Loucy (cell line): ENCODE results near the gene EP400.

Experiments used
- EZH2phosphoT487 ChIP-seq: fragments of 200-600 bp; IDR thresholded peaks from 2 replicates; pipeline ENCODE4 v1.6.1; 2018; ENCODE audit warnings: antibody characterized with exemption, mild to moderate bottlenecking, moderate library complexity, borderline replicate concordance
- TF ChIP-seq, protein P1 (sequence below): fragments of 200-600 bp; sonication (generic); conservative IDR thresholded peaks from 2 replicates; pipeline ENCODE4 v1.5.1; 2014; ENCODE audit warnings: mild to moderate bottlenecking, antibody characterized with exemption, low read length

DNA sequence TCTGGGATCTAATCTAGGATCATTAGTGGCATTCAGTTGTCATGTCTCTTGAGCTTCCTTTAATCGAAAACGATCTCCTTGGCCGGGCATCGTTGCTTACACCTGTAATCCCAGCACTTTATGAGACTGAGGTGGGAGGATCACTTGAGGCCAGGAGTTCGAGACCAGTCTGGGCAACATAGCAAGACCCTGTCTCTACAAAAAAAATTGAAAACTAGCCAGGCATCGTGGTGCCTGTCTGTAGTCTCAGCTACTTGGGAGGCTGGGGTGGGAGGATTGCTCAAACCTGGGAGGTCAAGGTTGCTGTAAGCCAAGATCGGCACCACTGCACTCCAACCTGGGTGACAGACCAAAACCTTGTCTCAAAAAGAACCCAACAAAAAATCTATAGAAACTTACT is 11.7 kb upstream of the EP400 start:
- TF ChIP-seq, protein P1, sequence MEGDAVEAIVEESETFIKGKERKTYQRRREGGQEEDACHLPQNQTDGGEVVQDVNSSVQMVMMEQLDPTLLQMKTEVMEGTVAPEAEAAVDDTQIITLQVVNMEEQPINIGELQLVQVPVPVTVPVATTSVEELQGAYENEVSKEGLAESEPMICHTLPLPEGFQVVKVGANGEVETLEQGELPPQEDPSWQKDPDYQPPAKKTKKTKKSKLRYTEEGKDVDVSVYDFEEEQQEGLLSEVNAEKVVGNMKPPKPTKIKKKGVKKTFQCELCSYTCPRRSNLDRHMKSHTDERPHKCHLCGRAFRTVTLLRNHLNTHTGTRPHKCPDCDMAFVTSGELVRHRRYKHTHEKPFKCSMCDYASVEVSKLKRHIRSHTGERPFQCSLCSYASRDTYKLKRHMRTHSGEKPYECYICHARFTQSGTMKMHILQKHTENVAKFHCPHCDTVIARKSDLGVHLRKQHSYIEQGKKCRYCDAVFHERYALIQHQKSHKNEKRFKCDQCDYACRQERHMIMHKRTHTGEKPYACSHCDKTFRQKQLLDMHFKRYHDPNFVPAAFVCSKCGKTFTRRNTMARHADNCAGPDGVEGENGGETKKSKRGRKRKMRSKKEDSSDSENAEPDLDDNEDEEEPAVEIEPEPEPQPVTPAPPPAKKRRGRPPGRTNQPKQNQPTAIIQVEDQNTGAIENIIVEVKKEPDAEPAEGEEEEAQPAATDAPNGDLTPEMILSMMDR: no peak
- no peak for TF ChIP-seq EZH2phosphoT487
